Measurements from ENCODE around the gene CTBP1. TPM values are rescaled to one million over a fixed set of nuclear protein-coding genes. Genes with fewer than 3 reads are reported as not detected.

Gene CTBP1
- total RNA-seq, 1 experiment from 2014 or later = 136 TPM

GRCh38 chr4:1215141-1216075 lies 33.5 kb downstream of the CTBP1 start:
- H3K4me3 Mint-ChIP-seq = no peak overlapping the region
- Histone ChIP-seq H3K23me2 (ENCODE audit: insufficient read length, low read depth, low read length, poor library complexity, severe bottlenecking) (no peaks in the 10 kb centered on the region), H3K9ac (ENCODE audit: extremely low read depth, insufficient read length, low read length) (no peak overlapping the region), H2BK15ac (ENCODE audit: low read depth, low read length) (no peak overlapping the region), H3K14ac (ENCODE audit: insufficient read depth, low read length) (no peak overlapping the region), H2AK5ac (ENCODE audit: insufficient read length, low read length) (no peak overlapping the region), H2BK12ac (ENCODE audit: insufficient read length, low read depth, low read length) (no peak overlapping the region), H4K91ac (ENCODE audit: insufficient read length, low read depth, low read length) (no peak overlapping the region), H2BK120ac (ENCODE audit: low read depth, low read length, poor library complexity, severe bottlenecking) (no peak overlapping the region), H4K20me1 (ENCODE audit: control insufficient read depth, insufficient read depth, insufficient read length) (no peaks in the 10 kb centered on the region), H3K27ac (ENCODE audit: insufficient read length, low read depth, low read length) (no peak overlapping the region), H4K5ac (ENCODE audit: insufficient read length, low read depth, low read length) (no peak overlapping the region), H3K4me2 (ENCODE audit: insufficient read depth, insufficient read length, low read length) (no peak overlapping the region), H4K8ac (replicated peaks; ENCODE audit: insufficient read length, low read depth, low read length) (no peak overlapping the region), H2BK20ac (ENCODE audit: low read depth, low read length, poor library complexity, severe bottlenecking) (no peak overlapping the region), H3K56ac (ENCODE audit: insufficient read length, low read depth, low read length) (no peak overlapping the region), H3K18ac (ENCODE audit: insufficient read length, low read depth, low read length) (no peak overlapping the region), H2BK5ac (ENCODE audit: insufficient read length, low read length) (no peak overlapping the region), H2AFZ (ENCODE audit: low read length) (no peak overlapping the region), H3K9me3 (ENCODE audit: control insufficient read depth, low read depth, low read length) (no peaks in the 10 kb centered on the region), H3K4ac (ENCODE audit: low read depth, low read length) (no peak overlapping the region), H3K79me1 (ENCODE audit: insufficient read depth, low read depth, low read length, poor library complexity, severe bottlenecking) (no peaks in the 10 kb centered on the region), H3K79me2 (ENCODE audit: insufficient read depth, low read length) (no peaks in the 10 kb centered on the region), H3K4me1 (ENCODE audit: insufficient read depth, low read length) (no peaks in the 10 kb centered on the region), H3T11ph (ENCODE audit: low read length) (no peak overlapping the region), H3K27me3 (ENCODE audit: insufficient read depth, low read length) (no peaks in the 10 kb centered on the region), H3K23ac (ENCODE audit: insufficient read length, low read depth, low read length) (no peak overlapping the region)
- no peak overlapping the region for H3K27ac Mint-ChIP-seq
- no peak for TF ChIP-seq CTCF (conservative IDR thresholded peaks at IDR 0.05)
- no peaks in the 10 kb centered on the region for H3K27me3 Mint-ChIP-seq (ENCODE audit: low read depth)
- H3K4me1 Mint-ChIP-seq = no peaks in the 10 kb centered on the region
- no peak for DNase-seq
- WGBS (ENCODE audit: extremely low coverage, insufficient read length, low lambda C conversion rate) = no CpG with 5 or more reads among the region's 31 CpGs
- peaks cover 6 to 55% (median 43%) of the 10 kb centered on the region in 3 experiments; a peak in 6 of 7 replicates for H3K36me3 Mint-ChIP-seq (ENCODE audit: insufficient read depth in 1 of 3, low read depth in 3 of 3)
- no peaks in the 10 kb centered on the region for H3K9me3 Mint-ChIP-seq

Measured in H9 (cell line).